Stimulated activated CD8-positive, alpha-beta memory T cell treated with anti-CD3 and anti-CD28 coated beads, Interleukin-2, amount 100 ng/mL, for 1 hour (primary cell): Measurements from ENCODE around the gene TECR.
A peak's percentile ranks its signal among the peaks of the same experiment; 100 is the strongest.
"Not testable (repeated sequence)": the region's sequence is repeated elsewhere in the genome, so short reads cannot be mapped to it uniquely, and the experiment has no call there.

Experiments used
- DNase-seq, 2 donors: peaks; one replicate each; pipeline ENCODE4 v3.0.0-alpha.2; 2020; ENCODE audit warnings: low read depth in 2 of 2

TECR gene, protein sequence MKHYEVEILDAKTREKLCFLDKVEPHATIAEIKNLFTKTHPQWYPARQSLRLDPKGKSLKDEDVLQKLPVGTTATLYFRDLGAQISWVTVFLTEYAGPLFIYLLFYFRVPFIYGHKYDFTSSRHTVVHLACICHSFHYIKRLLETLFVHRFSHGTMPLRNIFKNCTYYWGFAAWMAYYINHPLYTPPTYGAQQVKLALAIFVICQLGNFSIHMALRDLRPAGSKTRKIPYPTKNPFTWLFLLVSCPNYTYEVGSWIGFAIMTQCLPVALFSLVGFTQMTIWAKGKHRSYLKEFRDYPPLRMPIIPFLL

DNA sequence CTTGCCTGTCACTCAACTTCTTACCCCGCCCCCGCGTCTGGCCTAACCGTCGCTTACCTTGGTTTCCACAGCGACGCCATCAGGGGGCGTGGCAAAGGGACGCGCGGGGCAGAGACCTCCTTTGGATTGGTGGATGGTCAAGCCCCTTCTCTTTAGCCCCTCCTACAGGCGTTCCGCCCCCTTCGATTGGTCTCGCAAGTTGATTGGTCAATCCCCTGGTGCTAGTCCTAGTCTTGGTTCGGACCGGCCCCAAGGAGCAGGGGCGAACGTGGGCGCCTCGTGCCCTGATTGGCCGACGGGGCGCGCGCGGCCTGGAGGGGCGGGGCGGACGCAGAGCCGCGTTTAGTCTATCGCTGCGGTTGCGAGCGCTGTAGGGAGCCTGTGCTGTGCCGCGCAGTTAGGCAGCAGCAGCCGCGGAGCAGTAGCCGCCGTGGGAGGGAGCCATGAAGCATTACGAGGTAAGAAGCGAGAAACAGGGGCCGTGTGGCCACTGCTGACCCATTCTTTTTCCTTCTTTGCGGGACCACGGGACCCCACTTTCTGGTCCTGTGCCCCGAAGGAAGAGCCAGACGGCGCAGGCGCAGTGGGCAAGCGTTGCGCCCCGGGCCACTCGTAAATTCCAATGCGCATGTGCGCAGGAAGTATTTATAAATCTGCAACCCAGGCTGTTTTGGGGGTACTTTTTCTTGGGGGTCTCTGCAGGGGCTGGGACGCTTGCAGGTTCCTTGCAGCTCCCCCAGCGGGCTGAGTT lies at the start of gene TECR:
Gene TECR, plus strand, starts transcription at position 341 of the 751 bp plus-strand sequence. Its CDS starts 103 bp downstream, at position 444.
- DNase-seq: peak; percentile 98 to 100

DNA sequence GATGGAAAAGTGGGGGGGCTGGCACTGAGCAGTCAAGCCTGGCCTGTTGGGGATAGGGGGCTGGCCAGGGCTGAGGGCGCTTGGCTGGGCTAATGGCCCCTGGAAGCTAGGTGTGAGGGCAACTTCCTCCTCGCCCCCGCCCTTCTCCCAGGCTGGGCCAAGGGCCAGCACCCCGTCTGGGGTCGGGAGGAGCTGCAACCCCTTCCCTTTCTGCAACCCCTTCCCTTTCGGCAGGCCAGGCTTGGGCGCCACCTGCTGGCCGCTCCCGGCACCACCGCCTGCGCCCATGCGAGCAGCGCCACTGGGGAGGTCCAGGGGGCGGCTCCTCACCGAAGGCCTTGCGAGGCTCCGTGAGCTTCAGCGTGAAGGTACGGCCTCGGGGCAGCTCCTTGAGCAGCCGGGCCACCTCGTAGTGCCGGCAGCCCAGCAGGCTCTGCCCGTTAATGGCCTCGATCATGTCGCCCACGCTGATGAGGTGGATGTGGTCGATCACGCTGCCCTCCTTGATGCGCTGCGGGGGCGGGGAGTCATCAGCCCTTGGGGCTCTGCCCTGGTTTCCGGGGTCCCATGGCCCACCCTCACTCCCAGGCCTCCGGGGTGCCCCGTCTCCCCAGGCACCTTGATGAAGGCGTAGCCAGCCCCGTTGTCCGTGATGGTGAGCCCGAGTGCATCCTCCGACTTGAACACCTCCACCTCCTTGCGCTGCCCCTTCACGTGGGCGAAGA lies 49.3 kb upstream of the TECR start:
- DNase-seq: peak; percentile 43 to 48

DNA sequence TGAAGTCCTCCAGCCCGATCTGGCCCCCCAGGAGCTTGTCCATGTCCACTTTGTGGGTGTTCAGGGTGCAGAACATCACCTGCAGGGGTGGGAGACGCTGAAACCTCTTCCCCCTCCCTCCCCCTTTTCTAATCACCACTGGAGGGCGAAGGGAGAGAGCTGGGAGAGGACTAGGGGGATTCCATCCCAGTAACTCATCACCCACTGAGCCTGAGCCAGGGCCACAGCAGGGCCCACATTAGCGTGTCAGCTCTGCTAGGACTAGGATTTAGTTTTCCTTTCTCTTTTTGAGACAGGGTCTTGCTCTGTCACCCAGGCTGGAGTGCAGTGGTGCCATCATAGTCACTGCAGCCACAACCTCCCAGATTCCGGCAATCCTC lies 48.7 kb upstream of the TECR start:
- no peak for DNase-seq

DNA sequence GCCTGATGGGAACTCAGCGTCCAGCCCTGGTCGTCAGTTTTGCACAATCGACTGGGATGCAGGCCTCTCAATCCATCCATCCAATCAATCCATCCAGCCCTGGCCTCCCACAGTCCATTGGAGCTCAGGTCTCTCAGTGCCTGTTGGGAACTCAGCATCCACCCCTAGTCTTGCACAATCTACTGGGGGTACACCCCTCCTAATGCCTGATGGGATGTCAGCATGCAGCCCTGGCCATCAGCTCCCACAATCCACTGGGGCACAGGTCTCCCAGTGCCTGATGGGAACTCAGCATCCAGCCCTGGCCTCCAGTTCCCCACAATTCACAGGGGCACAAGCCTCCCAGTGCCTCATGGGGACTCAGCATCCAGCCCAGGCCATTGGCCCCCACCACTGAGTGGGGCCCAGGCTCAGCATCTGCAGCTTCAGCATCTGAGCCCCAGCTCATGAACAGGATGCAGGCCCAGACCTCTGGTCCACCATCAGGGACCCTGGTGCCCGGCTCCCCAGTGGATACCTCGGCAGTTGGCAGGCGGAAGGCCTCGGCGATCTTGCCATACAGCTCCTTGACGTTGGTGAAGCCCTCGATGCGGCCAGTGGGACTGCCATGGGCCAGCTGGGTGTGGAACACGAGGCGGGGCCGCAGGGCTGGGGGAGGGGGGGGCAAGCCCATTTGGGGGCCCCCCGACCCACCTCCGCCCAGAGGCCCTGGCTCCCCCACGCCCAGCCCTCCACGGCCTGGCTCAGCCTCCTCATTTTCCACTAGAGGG lies 47.0 kb upstream of the TECR start:
- no peak for DNase-seq

DNA sequence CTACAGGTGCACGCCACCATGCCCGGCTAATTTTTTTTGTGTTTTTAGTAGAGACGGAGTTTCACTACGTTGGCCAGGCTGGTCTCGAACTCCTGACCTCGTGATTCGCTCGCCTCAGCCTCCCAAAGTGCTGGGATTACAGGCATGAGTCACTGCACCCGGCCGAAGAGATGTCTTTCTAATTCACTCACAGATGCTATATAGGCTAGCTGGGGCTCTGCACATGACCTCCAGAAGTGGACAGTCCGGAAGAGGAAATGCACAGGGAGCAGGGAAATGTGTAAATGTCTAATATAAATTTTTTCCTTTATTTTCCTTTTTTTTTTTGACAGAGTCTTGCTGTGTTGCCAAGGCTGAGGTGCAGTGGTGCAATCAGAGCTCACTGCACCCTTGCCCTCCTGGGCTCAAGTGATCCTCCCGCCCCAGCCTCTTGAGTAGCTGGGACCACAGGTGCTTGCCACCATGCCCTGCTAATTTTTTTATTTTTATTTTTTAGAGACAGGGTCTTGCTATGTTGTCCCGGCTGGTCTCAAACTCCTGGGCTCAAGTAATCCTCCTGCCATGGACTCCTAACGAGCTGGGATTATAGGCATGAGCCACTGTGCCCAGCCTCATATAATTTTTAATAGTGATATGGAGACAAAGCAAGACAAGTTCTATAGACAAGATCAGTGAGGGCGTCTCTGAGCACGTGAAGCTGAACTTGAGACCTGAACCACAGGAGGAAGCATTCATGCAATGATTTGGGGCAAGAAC lies 41.8 kb upstream of the TECR start:
- no peak for DNase-seq

DNA sequence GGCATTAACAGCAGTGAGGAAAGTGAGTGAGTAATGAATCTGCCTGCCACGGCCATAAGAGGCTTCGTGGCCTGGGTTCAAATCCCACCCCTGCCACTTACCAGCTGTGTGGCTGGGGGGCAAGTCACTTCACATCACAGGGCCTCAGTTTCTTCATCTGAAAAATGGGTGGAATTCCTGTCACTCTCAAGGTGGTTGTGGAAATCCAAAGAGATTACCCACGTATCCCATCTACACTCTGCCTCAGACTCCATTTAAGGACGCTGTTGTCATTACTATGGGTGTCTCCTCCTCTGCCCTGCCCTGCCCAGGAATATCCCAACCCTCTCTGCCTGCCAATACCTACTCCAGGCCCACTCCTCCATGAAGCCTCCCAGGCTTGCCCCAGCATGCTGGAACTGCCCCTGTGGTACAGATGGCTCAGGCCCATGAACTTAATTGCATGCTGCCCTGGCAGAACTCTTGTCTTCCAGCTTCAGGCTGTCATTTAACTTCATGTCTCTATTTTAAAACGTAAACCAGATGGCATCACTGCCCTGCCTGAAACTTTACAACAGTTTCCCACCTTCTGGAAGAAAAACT lies 36.5 kb upstream of the TECR start:
- DNase-seq: no peak

DNA sequence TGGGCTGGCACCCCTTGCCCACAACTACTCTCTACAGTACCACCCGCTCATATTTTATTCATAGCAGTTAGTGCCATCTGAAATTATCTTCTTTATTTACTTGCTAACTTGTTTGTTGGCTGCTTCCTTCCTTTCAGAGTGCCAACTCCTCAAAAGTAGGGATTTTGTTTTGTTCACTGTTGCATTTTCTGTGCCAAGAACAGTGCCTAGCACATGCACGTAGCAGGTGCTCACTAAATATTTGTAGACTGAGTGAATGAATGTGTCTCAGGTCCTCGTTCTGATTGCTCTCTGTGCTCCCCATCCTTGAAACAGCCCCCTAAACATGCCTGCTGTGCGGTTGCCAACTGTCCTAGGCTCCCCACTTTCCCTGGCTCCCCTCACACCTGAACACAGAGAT lies 35.0 kb upstream of the TECR start:
- DNase-seq: no peak

DNA sequence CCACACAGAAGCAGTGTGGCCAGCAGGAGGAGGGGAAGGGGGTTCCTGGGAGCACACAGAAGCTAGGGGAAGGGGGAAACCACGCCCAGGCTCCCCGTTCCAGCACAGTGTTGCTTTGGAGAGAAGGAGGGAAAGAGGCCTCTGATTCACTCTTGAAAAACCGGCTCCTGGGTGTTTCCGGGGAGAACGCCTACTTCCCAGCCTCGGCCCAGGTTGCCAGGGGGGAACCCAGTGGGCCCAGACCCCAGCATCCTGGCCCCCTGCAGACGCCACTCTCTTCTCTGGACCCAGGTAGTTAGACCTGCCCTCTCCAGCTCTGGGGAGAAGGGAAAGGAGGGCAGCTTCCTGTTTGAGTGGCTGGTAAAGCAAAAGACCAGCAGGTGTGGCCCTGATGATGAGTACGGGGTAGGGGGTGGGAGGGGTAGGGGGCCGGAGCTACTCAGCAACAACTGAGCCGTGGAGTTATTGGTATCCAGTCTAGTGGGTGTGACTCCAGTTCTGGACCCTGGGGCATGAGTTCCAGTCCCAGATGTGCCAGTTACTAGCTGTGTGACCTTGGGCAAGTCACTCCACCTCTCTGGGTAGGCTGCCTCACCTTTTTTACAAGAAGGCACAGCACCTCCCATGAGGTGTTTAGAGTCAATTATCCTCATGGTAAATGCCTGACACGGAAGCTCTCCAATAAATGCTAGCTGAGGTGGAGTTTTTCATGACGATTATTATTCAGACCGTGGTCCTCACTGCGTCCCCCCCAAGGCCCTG lies 34.3 kb upstream of the TECR start:
- DNase-seq: no peak

DNA sequence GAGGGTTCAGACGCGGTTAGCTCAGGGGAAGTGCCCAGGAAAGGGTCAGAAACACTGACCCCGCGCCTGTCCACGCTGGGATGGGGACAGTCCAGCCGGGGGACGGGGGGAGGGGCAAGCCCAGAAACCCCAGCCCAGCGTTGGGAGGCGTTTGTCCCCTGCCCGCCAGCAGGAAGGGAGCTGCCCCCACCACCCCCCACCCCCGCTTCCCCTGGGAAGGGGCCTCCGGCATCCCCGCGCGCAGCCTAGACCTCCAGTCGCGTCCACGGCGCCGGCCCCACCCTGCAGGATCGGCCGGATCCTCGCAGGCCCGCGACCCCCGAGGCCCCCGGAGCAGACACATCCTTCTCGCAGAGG lies 33.7 kb upstream of the TECR start:
- no peak for DNase-seq

DNA sequence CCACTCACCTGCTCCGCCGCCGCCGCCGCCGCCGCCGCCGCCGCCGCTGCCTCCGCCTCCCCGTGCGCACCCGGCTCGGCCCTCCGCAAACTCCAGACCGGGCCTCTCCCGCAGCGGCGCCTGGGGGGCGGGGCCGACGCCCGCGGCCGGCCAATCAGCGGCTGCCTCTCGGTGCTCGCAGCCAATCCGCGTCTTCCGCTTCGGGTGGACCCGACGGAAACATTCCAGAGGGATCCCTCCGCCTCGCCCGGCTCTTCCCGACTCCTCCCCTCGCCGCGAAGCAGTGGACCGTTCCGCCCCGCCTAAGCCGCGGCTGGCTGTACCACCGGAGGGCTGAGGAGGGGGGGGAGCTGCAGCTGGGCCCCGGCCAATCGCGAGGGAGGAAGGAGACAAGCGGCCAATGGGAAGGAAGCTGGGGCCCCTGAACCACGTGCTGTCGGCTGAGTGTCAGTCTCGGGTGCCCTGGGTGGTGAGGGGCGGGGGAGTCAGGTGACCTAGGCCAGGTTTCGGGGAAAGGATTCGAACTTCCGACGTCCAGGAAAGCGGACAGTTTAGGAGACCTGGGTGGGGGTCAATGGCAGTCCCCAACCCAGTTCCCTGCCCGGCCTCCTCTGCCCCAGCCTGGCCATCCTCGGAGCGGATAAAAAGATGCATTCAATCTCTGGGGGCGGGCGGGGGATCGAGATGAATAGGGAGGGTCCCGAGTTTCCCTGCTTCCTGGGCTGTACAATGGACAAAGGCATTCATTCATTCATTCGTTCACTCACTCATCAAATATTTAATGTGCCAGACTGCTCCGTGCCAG lies 33.2 kb upstream of the TECR start, which contains the start of gene GIPC1:
Gene GIPC1, minus strand, starts transcription at position 99 of the 805 bp plus-strand sequence. CDS start 13,151 bp downstream, outside the sequence.
- DNase-seq: peak; percentile 55 to 63

DNA sequence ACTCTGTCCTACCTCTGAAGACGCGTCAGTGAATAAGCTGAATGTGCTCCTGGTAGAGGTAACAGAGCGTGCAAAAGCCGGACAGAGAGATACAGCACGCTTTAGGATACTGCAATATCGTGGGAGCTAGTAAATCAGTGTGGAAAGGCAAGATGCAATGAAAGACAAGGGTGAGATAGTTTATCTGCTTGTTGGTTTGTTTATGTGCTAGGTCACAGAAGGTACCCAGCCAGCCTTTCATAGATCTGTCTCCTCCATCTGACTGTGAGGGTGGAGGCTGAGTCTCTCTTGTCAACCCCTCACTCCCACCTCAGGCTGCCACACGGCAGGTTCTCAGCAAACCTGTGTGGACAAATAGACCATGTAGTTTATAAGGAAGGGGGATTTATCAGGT lies 32.6 kb upstream of the TECR start:
- DNase-seq: no peak

DNA sequence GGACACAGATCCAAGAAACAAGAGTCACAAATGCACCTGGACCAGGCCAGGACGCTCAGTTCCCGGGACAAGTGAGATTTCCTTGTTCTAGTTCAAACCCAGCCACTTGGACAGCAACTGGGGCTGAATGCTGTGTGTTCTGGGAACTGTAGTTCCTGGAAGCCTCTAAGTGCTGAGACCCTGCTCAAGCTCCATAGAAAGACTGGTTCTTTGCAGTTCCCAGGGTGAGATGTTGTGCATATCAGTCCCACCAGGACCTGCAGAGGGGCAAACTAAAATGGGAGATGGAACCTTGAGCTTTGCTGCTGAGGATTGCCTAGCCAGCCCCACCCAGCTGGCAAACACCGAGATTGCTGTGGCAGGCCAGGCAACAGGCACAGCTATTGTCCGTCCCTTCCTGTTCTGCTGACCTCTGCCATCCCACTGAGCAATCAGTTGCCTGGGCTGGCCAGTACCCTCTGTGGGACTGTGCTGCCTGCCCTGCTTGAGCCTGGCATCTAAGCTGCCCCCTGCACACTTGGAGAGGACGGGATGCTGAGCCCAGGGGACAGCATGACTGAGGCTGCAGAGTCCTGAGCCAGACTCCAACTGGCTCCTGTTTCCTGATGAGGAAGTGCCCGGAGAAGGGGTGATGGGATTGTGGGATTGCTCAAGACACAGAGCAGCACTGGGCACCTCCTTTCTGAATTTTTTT lies 32.0 kb upstream of the TECR start:
- DNase-seq: no peak

DNA sequence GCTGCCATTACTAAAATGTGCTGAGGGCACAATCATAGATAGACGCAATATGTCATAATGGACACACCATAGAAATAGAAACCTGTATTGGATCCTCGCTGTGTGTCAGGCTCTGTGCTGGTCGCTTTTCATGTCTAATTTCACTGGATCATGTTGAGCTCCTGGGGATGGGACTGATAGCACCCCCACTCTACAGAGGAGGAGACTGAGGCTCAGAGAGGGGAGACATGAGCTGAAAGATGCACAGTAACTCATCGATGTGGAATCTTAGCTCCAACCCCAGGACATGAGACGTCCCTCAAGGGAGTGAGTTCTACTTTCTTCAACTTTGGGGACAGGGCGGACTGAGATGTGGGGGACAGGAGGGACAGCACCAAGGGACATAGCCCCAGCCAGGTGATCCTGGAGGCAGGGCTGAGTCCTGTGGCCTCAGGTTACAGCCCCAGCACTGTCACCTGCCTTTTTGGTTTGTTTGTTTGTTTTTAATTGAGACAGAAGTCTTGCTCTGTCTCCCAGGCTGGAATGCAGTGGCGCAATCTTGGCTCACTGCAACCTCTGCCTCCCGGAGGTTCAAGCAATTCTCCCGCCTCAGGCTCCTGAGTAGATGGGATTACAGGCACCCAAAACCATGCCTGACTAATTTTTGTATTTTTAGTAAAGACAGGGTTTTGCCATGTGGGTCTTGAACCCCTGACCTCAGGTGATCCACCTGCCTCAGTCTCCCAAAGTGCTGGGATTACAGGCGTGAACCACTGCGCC lies 26.9 kb upstream of the TECR start:
- DNase-seq: no peak

DNA sequence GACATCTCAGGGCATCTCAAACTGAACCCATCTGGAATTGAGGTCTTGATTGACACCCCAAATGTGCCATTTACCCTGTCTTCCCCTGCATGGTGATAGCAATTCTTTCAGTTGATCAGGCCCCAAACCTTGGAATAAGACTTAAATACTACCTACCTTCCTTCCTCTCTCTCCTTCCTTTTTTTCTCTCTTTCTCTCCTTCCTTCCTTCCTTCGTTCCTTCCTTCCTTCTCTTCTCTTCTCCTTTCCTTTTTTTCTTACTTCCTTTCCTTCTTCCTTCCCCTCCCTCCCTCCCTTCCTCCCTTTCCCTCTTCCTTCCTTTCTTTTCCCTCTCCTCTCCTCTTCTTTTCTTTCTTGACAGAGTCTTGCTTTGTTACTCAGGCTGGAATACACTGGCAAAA lies 26.1 kb upstream of the TECR start:
- no peak for DNase-seq

DNA sequence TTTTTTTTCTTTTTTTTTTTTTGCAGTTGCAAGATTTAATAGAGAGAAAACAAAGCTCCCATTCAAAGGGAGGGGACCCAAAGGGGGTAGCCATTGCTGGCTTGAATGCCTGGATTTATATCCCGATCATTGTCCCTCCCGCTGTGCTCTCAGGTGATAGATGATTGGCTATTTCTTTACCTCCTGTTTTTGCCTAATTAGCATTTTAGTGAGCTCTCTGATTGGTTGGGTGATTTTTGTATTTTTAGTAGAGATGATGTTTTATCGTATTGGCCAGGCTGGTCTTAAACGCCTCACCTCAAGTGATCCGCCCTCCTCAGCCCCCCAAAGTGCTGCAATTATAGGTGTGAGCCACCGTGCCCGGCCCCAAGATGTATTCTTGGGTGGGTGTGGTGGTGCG lies 24.8 kb upstream of the TECR start:
- DNase-seq: not testable (repeated sequence)

DNA sequence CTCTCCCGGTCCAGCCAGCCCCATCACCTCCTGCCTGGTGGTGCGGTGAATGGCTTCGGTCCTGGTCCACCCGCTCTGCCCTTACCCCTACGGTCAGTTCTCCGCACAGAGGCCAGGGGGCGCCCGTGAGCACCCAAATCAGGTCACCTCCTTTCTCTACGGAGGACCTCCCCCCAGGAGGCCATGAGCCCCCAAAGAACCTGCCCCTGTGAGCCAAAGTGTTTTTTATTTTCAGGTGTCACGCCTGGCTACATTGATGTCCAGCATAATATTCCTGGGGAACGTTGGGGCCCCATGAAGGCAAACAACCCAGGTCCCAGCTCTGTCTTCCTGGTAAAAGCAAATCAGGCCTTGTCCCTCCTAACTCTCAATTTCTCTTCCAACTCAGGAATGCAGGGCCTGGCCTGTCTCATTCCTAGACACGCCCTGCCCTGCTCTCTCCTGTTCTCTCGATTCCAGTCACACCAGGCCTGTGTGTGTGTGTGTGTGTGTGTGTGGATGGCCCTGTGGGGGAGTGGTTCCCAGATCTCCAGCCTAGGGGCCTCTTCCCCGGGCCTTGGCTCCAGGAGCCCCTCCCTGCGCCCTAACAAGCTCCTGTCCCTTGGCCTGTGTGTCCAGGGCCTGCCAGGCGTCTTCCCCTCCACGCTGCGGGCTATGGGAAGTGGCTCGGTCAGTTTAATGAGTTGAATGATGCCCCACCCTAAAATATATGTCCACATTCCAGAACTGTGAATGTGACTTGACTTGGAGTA lies 23.7 kb upstream of the TECR start:
- peak; percentile 36 to 55 for DNase-seq
